RWPE1 (cell line): ENCODE data around the gene RRAS2.

Source experiments
- CTCF ChIA-PET: fragments of 350-600 bp; sonication (Branson Sonifier 250); formaldehyde crosslinking; extraction: SDS; loops from one replicate; lab custom pipeline; 2021; lab: Yijun Ruan, JAX
- POLR2A ChIA-PET: fragments of 400-600 bp; formaldehyde crosslinking; extraction: SDS; loops from one replicate; lab custom pipeline; 2020; ENCODE audit warnings: antibody characterized with exemption; ENCODE audit not compliant: low non-redundant PET; lab: Yijun Ruan, JAX
- DNase-seq: peaks from one replicate; pipeline ENCODE4 v3.0.0; 2012; ENCODE audit warnings: low spot score
- H3K27ac ChIP-seq: fragments of 450-650 bp; 2 replicates; pipeline ENCODE4 v1.5.1; 2017
- TF ChIP-seq, protein P1 (sequence below): fragments of 450-650 bp; conservative IDR thresholded peaks from 2 replicates; pipeline ENCODE4 v1.5.1; 2017; ENCODE audit warnings: low read depth, mild to moderate bottlenecking

RRAS2 gene

DNA sequence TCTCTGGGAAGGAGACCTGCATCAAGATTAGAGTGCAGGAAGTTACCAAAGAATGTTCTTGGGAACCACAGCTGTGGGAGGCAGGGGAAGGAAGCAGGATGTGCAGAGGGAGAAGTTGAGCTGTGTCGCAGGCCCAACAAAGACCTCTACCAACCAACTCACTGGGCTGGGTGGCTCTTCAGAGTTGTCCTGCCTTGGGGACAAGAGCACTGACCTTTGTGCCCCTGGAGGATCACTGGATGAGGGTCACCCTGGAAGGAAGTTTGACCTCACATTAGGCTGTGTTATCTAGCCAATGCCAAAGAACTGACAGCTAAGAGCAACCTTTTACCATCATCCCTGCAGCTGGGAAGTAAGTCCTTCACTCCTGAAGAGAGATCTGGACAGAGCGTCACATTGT is 130.6 kb downstream of the RRAS2 start:
- DNase-seq: no peak
- CTCF ChIA-PET: interaction anchor here (0.7 kb wide), 1 partner anchor 228 kb away, joined by 3 read pairs; no protein-coding TSS in a partner anchor
- TF ChIP-seq, protein P1, sequence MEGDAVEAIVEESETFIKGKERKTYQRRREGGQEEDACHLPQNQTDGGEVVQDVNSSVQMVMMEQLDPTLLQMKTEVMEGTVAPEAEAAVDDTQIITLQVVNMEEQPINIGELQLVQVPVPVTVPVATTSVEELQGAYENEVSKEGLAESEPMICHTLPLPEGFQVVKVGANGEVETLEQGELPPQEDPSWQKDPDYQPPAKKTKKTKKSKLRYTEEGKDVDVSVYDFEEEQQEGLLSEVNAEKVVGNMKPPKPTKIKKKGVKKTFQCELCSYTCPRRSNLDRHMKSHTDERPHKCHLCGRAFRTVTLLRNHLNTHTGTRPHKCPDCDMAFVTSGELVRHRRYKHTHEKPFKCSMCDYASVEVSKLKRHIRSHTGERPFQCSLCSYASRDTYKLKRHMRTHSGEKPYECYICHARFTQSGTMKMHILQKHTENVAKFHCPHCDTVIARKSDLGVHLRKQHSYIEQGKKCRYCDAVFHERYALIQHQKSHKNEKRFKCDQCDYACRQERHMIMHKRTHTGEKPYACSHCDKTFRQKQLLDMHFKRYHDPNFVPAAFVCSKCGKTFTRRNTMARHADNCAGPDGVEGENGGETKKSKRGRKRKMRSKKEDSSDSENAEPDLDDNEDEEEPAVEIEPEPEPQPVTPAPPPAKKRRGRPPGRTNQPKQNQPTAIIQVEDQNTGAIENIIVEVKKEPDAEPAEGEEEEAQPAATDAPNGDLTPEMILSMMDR: no peak
- POLR2A ChIA-PET: no interaction called here
- no peak overlapping the region for H3K27ac ChIP-seq
